HG03280 (cell line): ENCODE measurements around the gene THOC6.

Experiments used
- ATAC-seq: cut with Tn5 transposase; IDR thresholded peaks from one replicate; pipeline ENCODE4 v1.9.1; 2021; ENCODE audit warnings: mild to moderate bottlenecking, moderate library complexity; ENCODE audit not compliant: unreplicated experiment

Gene THOC6

DNA sequence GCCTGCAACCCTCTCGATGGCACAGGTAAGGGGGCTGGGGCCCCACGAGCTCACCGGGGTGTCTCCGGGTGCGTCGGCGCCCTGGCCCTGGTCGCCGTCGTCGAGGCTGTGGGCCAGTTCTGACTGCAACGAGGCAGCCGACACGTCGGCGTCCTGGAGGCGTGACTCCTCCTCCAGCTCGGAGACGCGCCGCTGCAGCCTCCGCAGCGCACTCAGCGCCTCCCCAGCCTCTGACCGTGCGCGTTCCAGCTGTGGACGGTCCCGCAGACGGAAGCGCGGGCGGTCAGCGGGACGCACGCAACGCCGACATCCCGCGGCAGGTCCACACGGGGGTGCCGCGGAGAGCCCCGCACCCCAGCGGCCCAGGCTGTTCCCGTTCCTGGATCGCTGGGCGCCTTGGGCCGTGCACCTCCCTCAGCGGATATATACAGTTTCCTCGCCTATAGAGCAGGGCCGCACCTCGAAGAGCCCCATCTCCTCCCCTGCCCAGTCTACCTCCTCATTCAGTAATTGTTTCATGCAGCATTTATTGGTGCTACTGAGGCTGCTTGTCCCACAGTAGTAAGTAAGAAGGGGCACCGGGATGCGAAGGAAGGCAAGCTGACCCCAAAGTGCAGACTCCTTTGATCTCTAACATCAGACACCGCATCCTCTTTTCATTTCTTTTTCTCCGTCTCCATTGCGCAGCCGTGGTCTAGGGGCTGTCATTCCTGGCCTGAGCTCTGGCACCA is 5.8 kb downstream of the THOC6 start:
- no peak for ATAC-seq

- ATAC-seq: no peak
Measured at GRCh38 chr16:3030222-3031212, 6.7 kb downstream of the THOC6 start.

DNA sequence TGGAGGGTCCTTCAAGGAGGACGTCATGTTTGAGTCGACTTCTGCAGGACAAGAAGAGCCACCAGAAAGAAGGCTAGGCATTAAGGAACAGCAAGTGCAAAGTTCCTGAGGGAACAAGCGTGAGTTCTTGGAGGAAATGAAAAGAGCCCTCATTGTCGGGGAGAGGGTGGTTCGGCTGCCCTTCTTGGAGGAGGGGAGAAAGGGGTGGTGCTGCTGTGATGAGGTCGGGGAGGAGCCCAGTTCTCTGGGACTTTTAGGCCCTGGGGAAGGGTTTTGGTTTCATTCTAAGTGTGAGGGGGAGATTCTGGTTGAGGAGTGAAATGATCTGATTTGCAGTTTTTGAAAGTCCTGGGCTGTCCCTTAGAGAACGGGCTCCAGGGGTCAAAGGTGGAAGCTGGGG is 8.8 kb downstream of the THOC6 start:
- no peak for ATAC-seq

- no peak for ATAC-seq
Measured at GRCh38 chr16:3035289-3035971, 11.6 kb downstream of the THOC6 start.

DNA sequence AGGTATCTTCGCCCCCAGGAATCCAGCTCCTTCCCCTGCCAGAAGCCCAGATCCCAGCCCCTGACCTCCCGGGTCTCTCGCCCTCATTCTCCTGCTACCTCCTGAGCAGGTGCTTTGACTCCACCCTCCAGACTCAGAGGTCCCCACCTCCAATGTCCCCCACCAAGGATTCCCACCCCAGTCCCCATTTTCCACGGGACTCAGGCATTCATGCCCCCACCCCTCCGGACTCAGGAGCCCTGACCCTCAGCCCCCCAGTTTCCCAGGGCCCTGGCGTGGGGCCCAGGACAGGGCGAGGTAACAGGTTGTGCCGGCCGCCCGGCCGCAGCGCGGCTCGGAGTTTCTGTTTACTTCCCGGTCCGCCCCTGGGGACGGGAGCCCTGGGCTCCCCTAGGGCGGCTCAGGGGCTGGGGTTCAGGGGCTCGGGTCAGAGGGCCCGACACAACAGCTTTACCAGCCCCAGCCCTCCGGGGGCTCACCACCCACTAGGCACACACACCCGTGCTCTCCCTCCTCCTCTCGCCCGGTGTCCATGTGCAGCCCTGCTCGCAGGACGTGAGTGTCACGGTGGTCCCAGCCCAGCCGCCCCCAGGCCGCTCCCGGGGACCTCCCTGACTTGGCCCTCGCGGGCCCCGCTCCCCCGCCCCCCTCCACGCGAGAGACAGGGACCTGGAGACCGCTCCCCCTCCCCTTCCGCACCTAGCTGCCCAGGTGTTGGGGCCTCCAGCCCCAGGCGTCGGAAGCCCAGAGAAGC is 12.3 kb downstream of the THOC6 start:
- no peak for ATAC-seq

GRCh38 chr16:3036726-3037315 is 13.0 kb downstream of the THOC6 start, which contains the start of gene BICDL2:
BICDL2 (minus strand) TSS chr16:3036944; CDS start chr16:3035496, 1,448 bp downstream.
- no peak for ATAC-seq

GRCh38 chr16:3038256-3038655 is 14.4 kb downstream of the THOC6 start:
- no peak for ATAC-seq

- no peak for ATAC-seq
Measured at GRCh38 chr16:3038896-3039295, 15.1 kb downstream of the THOC6 start.

- ATAC-seq: no peak
Measured at GRCh38 chr16:3042376-3042775, 18.5 kb downstream of the THOC6 start.

DNA sequence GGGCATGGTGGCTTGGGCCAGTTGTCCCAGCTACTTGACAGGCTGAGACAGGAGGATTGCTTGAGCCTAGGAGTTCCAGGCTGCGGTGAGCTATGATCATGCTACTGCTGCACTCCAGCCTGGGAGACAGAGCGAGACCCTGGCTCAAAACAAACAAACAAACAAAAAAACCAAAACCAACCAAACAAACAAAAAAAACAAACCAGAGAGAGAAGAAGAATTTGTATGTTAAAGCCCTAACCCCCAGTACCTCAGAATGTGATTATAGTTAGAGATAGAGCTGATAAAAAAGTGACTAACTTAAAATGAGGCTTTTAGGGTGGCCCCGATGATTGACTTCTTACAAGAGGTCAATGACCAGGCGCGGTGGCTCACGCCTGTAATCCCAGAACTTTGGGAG is 20.9 kb downstream of the THOC6 start:
- ATAC-seq: no peak

DNA sequence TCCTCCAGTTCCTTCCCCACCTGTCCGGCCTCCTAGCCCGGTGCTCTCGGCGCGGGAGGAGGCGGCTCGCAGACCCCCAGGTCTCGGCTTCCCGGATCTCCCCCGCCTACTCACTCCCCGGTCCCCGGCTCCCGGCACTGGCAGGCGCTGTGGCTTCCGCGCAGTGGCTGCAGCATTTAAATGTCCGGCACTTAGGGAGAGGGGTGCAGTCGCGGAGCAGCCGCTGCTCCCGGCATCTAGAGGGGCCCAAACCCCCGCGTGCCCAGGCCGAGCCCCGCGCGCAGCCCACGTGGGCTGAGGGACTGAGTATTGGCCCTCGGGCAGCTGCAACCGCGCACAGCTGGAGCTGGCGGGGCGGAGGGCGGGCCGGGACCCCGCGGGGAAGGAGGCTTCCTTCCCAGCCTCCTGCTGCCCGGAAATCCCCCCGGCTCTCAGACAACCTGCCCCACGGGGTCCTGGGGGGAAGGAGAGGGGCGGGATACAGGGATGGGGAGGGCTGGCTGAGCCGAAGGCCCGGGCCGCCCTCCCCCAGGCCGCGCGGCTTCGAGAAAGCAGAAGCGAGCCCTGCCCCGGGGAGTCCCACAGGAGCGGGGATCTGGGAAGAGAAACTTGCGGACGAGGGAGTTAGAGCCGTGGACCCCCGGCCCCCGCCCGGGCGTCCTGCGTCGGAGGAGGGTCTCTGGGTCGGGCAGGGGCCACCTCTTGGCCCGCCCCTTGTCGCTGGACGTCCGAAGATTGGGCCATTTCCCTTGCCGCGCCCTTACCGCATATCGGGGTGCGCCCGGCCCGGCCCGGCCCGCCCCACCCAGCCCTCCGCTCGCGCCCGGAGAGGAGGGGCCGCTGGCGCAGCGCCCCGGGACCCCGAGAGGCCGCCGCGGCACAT is 22.2 kb downstream of the THOC6 start, which contains the start of gene MMP25:
MMP25 (plus strand) TSS at position 804 of the 883 bp plus-strand sequence. CDS start 357 bp downstream, outside the sequence.
- no peak for ATAC-seq

GRCh38 chr16:3046641-3047386 is 23.0 kb downstream of the THOC6 start:
- ATAC-seq: no peak

GRCh38 chr16:3047387-3047720 is 23.5 kb downstream of the THOC6 start:
- ATAC-seq: no peak

DNA sequence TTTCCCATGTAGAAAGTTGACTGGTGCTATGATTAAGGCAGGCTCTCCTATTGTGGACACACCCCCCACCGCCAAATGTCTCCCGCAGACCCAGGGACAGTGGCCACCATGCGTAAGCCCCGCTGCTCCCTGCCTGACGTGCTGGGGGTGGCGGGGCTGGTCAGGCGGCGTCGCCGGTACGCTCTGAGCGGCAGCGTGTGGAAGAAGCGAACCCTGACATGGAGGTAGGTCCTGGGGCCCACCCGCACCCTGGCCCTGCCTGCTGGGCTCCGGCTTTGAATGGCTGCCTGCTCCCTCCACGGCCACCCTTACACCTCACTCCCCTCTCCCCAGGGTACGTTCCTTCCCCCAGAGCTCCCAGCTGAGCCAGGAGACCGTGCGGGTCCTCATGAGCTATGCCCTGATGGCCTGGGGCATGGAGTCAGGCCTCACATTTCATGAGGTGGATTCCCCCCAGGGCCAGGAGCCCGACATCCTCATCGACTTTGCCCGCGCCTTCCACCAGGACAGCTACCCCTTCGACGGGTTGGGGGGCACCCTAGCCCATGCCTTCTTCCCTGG is 26.2 kb downstream of the THOC6 start:
- ATAC-seq: no peak

DNA sequence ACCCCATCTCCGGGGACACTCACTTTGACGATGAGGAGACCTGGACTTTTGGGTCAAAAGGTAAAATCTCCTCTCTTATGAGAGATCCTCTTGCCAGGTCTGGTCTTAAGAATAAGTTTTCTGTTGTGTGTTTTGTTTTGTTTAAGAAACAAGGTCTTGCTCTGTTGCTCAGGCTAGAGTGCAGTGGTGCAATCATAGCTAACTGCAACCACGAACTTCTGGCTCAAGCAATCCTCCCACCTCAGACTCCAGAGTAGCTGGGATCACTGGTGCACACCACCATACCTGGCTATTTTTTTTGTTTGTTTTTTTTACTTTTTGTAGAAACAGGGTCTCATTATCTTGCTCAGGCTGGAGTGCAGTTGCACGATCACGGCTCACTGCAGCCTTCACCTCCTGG is 26.7 kb downstream of the THOC6 start:
- ATAC-seq: no peak

GRCh38 chr16:3051009-3051408 is 27.2 kb downstream of the THOC6 start:
- ATAC-seq: no peak

- no peak for ATAC-seq
Measured at GRCh38 chr16:3051494-3051893, 27.7 kb downstream of the THOC6 start.
